Measurements from ENCODE around the gene SNX6. TPM values are rescaled to one million over a fixed set of nuclear protein-coding genes. Genes with fewer than 3 reads are reported as not detected.
A peak's percentile ranks its signal among the peaks of the same experiment; 100 is the strongest.
"Not testable (repeated sequence)": the region's sequence is repeated elsewhere in the genome, so short reads cannot be mapped to it uniquely, and the experiment has no call there.

Gene SNX6
- total RNA-seq, 1 donor from 2014 or later = 129 TPM

- no peak for DNase-seq (ENCODE audit: low spot score)
Observed at GRCh38 chr14:34562776-34563150, 67.2 kb downstream of the SNX6 start.

GRCh38 chr14:34562037-34562775, 67.7 kb downstream of the SNX6 start:
- DNase-seq (ENCODE audit: low spot score) = not testable (repeated sequence)

- DNase-seq (ENCODE audit: low spot score) = not testable (repeated sequence)
Observed at GRCh38 chr14:34556498-34556829, 73.5 kb downstream of the SNX6 start.

GRCh38 chr14:34555583-34556497, 74.1 kb downstream of the SNX6 start:
- DNase-seq (ENCODE audit: low spot score) = not testable (repeated sequence)

GRCh38 chr14:34554540-34555250, 75.3 kb downstream of the SNX6 start:
- peak; percentile 14 for DNase-seq (ENCODE audit: low spot score)

GRCh38 chr14:34549276-34549966, 80.5 kb downstream of the SNX6 start:
- DNase-seq (ENCODE audit: low spot score) = not testable (repeated sequence)

GRCh38 chr14:34548472-34548981, 81.4 kb downstream of the SNX6 start:
- DNase-seq (ENCODE audit: low spot score) = no peak

- not testable (repeated sequence) for DNase-seq (ENCODE audit: low spot score)
Observed at GRCh38 chr14:34547136-34547520, 82.8 kb downstream of the SNX6 start.

- not testable (repeated sequence) for DNase-seq (ENCODE audit: low spot score)
Observed at GRCh38 chr14:34546272-34547135, 83.4 kb downstream of the SNX6 start.

- DNase-seq (ENCODE audit: low spot score) = not testable (repeated sequence)
Observed at GRCh38 chr14:34540181-34541059, 89.5 kb downstream of the SNX6 start.

- DNase-seq (ENCODE audit: low spot score) = peak; percentile 99
Observed at GRCh38 chr14:34539407-34540180, 90.4 kb downstream of the SNX6 start, which contains the start of gene EAPP. EAPP (minus strand) TSS chr14:34539701; CDS start chr14:34539628, 73 bp downstream.

- no peak for DNase-seq (ENCODE audit: low spot score)
Observed at GRCh38 chr14:34538871-34539406, 91.0 kb downstream of the SNX6 start.

GRCh38 chr14:34538096-34538495, 91.9 kb downstream of the SNX6 start:
- not testable (repeated sequence) for DNase-seq (ENCODE audit: low spot score)

- no peak for DNase-seq (ENCODE audit: low spot score)
Observed at GRCh38 chr14:34537677-34538009, 92.3 kb downstream of the SNX6 start.

GRCh38 chr14:34536951-34537676, 92.8 kb downstream of the SNX6 start:
- DNase-seq (ENCODE audit: low spot score) = no peak

- no peak for DNase-seq (ENCODE audit: low spot score)
Observed at GRCh38 chr14:34527591-34527990, 102.4 kb downstream of the SNX6 start.

GRCh38 chr14:34524216-34524615, 105.7 kb downstream of the SNX6 start:
- not testable (repeated sequence) for DNase-seq (ENCODE audit: low spot score)

All from umbilical cord (tissue), 2 donors.